ENCODE measurements around the gene PTCD2.
"Not testable (repeated sequence)": the region's sequence is repeated elsewhere in the genome, so short reads cannot be mapped to it uniquely, and the experiment has no call there.

PTCD2 gene

DNA sequence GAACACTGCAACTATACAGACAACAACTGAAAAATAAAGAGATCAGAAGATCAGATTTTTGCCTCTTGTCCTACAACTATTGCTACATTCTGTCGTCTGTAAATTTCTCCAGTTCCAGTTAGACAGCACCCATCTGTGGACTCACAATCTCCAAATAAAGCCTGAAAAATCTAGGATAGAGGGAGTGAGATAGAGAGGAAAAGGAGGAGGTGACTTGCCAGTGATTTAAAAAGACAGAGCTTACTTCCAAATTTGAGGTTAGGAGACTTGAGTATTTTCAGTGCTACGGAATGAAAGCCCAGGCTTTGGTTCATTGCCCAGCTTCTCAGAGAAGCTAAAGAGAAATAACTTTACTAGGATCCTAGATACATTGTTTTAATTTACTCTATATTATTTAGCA is 63.6 kb downstream of the PTCD2 start:
- no peak for DNase-seq

GRCh38 chr5:72386639-72387038 is 66.5 kb downstream of the PTCD2 start:
- peak; percentile 22 for DNase-seq

DNA sequence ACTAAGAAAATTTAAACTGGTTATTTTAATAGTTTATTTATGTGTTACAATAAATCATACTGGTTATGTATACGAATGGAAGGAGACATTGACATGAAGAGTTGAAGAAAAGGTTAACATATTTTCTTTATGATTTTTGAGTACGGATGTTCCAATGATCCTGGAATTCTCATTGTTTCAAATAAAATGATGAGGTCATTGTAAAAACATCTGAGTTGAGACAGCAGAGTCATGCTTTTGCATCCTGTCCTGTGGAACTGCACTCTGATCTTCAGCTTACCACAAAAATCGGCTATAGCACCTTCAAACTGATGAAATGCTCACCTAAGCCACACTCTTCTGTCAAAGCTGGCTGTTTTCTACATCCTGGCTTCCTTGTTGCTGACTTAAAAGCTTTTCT is 67.8 kb downstream of the PTCD2 start:
- DNase-seq = no peak

DNA sequence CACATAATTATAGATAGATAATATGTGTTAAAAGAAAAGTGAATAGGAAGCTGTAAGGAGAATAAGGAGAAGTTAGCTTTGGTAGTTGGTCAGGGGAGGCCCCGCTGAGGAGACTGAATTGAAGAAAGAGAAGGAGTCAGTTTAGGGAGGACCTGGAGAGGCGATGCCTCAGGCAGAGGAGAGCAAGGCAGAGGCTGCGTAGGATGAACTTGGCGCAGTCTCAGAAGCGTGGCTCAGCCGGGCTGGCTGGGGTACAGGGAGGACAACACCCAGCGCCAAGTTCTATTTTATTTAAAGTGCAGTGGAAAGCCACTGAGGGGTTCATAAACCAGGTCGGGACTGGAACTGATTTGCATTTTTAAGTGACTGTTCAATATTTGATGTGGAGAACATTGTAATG is 68.5 kb downstream of the PTCD2 start:
- no peak for DNase-seq

DNA sequence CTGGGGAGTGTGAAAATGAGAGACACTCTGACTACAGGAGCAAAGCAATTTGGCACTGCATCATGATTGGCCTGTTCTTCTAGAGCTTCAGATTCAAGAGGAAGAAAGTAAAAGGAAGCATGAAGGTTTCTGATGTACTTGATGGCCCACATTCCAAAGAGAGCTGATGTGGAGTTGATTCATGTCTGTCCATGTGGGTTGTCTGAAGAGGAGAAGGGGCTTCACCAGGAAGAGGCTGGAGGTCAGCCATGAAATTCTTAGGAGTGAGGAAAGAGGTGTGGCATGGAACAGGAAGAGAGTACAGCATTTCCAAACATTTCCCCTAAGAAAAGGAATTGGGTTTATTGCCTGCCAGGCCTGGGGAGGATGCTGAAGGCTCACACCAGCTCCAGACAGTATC is 70.7 kb downstream of the PTCD2 start:
- no peak for DNase-seq

DNA sequence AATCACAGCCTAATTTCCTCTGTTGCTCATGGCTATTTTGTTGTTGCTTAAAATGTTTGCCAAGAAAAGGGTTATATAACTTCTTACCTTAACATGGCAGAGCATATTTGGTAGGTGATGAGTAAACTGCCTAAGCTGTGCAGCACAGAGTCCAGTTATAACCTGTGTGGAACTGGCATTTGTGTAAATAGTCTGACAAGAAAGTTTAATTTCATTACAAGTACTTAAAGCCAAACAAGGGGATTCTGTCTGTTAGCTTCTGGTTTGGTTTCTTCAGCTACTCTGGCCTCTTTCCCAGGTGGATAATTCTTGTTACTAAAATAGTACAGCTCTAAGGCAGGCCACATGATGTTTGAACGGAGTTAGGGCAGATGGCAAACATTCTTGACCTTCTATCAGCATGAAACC is 72.2 kb downstream of the PTCD2 start:
- DNase-seq = no peak

- DNase-seq = no peak
These were observed 72.9 kb downstream of the PTCD2 start for GRCh38 chr5:72393052-72393451.

- DNase-seq = peak; percentile 66
These were observed 74.5 kb downstream of the PTCD2 start for GRCh38 chr5:72394688-72395087.

- no peak for DNase-seq
These were observed 77.7 kb downstream of the PTCD2 start for GRCh38 chr5:72397836-72398235.

DNA sequence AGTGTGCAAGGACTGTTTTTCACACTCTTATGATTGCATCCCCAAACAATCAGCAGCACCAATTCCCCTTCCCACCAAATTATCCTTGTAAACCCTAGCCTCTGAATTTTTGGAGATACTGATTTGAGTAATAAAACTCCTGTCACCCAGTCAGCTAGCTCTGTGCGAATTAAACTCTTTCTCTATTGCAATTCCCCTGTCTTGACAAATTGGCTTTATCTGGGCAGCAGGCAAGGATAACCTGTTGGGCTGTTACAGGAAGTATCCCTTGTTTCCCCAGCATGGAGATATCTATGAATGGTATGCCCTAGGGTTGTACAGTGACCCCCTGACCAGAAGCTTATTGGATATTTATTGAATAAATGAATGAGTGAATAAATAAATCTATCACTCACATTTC is 80.8 kb downstream of the PTCD2 start:
- no peak for DNase-seq

GRCh38 chr5:72402381-72402890 is 82.3 kb downstream of the PTCD2 start:
- DNase-seq = no peak

DNA sequence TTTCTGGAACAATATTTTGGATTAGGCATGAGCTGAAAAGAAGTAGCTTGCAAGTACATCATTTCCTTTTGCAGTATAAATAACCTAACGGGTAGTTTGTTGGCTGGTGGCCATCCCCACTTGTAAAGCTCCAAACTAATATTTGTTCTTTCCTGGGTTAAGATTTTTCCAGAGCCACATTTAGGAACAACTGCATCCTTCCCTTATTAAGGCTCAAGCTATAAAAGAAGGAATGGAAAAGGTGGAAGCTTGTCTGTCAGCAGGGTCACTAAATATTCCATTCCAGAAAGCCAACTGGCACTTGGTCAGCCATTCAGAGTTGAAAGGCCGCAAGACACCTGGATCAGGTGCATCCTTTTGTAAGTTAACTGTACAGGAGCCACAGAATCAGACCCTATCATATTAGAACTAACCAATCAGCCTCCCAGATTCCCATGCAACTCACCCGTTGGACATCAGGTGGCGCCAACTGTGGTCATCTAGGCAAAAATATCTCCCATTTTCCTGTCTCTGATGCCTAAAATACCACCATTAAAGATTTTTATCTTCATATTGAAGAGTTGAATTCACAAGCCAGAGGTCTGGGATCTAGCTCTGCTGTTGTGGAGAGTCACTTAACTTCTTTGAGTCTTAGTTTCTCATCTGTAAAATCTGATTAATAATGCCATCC is 82.9 kb downstream of the PTCD2 start:
- peak; percentile 27 for DNase-seq

- DNase-seq = not testable (repeated sequence)
These were observed 84.6 kb downstream of the PTCD2 start for GRCh38 chr5:72404771-72405170.

DNA sequence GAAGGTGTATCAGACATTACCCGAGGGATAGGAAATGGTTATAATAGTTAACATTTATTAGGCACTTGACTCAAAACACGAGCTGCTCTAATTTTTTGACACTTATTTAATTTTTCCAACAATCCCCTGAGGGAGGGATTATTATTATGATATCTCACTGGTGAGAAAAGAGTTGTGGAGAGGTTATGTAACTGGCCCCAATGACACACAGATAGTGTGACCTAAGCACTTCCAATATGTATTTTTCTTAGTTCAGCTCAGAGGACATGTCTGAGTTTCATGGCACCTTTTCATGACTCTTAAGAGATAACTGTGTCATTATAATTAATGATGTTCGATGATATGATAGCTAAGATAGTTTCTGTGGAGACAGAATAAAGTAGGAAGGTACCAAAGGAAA is 86.9 kb downstream of the PTCD2 start:
- no peak for DNase-seq

DNA sequence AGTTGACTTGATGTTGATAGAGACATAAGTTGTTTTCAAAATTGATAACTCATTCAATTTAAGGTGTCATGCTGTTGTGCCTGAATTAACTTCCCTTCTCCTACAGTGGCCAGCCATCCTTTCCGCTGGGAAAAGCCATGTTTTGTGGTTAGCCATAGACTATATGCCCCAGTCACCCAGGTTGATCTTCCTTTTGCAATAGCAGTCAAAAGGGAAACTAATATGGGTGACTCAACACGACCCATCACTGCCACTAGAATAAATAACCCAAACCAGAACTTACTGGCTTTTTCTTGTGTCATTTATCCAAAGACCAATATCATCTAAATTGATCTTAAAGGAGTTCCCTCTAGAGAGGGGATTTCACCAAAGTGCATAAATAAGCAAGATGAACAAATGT is 87.4 kb downstream of the PTCD2 start:
- DNase-seq = peak; percentile 30

DNA sequence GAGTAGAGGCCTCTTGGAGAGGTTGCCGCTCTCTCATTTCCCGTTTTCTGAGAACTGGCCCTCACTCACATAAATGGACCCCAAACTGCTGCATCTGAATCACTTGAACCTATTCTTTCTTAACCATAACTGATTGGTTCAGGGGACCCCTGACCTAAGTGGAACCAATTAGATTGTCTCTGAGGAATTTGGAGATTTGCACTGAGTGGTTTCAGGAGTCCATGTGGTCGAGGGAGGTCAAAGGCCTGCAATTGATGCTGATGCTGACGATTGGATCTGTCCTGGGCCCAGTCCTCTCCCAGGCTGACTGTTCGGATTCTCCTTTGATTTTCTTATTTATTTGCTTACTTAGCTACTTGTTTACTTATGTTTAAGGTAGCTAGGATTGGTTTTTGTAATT is 88.0 kb downstream of the PTCD2 start:
- no peak for DNase-seq

- no peak for DNase-seq
These were observed 88.4 kb downstream of the PTCD2 start for GRCh38 chr5:72408603-72409002.

- DNase-seq = no peak
These were observed 90.6 kb downstream of the PTCD2 start for GRCh38 chr5:72410688-72411295.

DNA sequence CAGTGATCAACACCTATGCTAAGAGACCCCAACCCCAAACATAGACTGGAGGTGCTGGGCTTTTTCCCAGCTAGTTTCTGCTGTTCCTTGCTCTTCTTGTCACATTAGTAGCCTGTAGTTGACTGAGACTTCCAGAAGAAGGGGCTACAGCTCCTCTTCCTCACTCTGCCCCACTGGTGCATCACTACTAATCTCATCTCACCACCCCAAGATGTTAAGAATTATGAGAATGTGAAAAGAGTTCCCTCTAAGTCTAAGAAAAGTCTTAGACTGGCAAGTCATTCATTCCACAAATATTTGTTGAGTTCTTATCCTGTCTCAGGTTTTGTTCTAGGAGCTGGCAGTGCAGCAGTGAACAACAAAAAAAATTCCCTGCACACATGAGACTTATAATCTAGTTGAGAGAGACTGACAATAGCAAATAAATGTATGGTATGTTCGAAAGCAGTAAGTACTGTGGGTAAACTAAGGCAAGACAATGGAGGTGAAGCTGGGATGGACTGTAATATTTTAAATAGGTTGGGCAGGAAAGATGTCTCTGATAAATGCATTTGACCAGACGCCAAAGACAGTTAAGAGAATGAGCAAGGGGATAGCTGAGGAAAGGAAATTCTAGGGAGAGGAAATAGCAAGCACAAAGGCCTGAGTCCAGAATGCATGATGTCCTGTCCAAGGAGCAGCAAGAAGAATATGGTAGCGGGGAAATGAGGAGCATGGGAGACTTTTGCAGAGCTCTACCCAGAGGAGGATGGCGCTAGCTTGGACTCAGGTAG is 92.3 kb downstream of the PTCD2 start:
- no peak for DNase-seq

- no peak for DNase-seq
These were observed 95.6 kb downstream of the PTCD2 start for GRCh38 chr5:72415616-72416325.

GRCh38 chr5:72417333-72418062 is 97.3 kb downstream of the PTCD2 start:
- no peak for DNase-seq

All from OCI-M1 (cell line).